ENCODE measurements around the gene GNAI3.

GRCh38 chr1:109617291-109617801, 68.9 kb downstream of the GNAI3 start:
- no peak for TF ChIP-seq CTCF (IDR thresholded peaks at IDR 0.05; ENCODE audit: poor library complexity)
- TF ChIP-seq EZH2phosphoT487 (IDR thresholded peaks at IDR 0.05; ENCODE audit: low read depth, severe bottlenecking, unreplicated experiment): no peak

Data from hepatocyte (in vitro differentiated cells).